GM19240 (cell line): Measurements from ENCODE around the gene SLC45A1.
"Not testable (repeated sequence)": the region's sequence is repeated elsewhere in the genome, so short reads cannot be mapped to it uniquely, and the experiment has no call there.

Source experiments
- DNase-seq: peaks from one replicate; pipeline ENCODE4 v3.0.0; 2011; ENCODE audit warnings: low spot score; ENCODE audit not compliant: insufficient read length

Gene SLC45A1

GRCh38 chr1:8367571-8368194, 49.8 kb downstream of the SLC45A1 start:
- DNase-seq: no peak

- DNase-seq: no peak
Observed at GRCh38 chr1:8368956-8369639, 51.2 kb downstream of the SLC45A1 start.

GRCh38 chr1:8370046-8370881, 52.4 kb downstream of the SLC45A1 start:
- no peak for DNase-seq

GRCh38 chr1:8370905-8371315, 53.0 kb downstream of the SLC45A1 start:
- DNase-seq: no peak

GRCh38 chr1:8371372-8371991, 53.6 kb downstream of the SLC45A1 start:
- DNase-seq: no peak

GRCh38 chr1:8373125-8373524, 55.2 kb downstream of the SLC45A1 start:
- no peak for DNase-seq

- no peak for DNase-seq
Observed at GRCh38 chr1:8373581-8374241, 55.8 kb downstream of the SLC45A1 start.

GRCh38 chr1:8374356-8374755, 56.4 kb downstream of the SLC45A1 start:
- DNase-seq: no peak

GRCh38 chr1:8374812-8375211, 56.9 kb downstream of the SLC45A1 start:
- no peak for DNase-seq

GRCh38 chr1:8376358-8376840, 58.5 kb downstream of the SLC45A1 start:
- DNase-seq: no peak

- DNase-seq: no peak
Observed at GRCh38 chr1:8377271-8377981, 59.5 kb downstream of the SLC45A1 start.

GRCh38 chr1:8378178-8378577, 60.3 kb downstream of the SLC45A1 start:
- DNase-seq: no peak

GRCh38 chr1:8378981-8379470, 61.1 kb downstream of the SLC45A1 start:
- DNase-seq: no peak

- DNase-seq: no peak
Observed at GRCh38 chr1:8379513-8380186, 61.7 kb downstream of the SLC45A1 start.

- DNase-seq: not testable (repeated sequence)
Observed at GRCh38 chr1:8380310-8380709, 62.4 kb downstream of the SLC45A1 start.

- no peak for DNase-seq
Observed at GRCh38 chr1:8381618-8382017, 63.7 kb downstream of the SLC45A1 start.

GRCh38 chr1:8382051-8382505, 64.2 kb downstream of the SLC45A1 start:
- no peak for DNase-seq

- DNase-seq: no peak
Observed at GRCh38 chr1:8382608-8383505, 64.9 kb downstream of the SLC45A1 start.

- DNase-seq: no peak
Observed at GRCh38 chr1:8384088-8384487, 66.2 kb downstream of the SLC45A1 start.
